HG03039 (cell line): ENCODE data around the gene NRN1L.

Experiments
- ATAC-seq: cut with Tn5 transposase; IDR thresholded peaks from one replicate; pipeline ENCODE4 v1.9.1; 2021; ENCODE audit warnings: mild to moderate bottlenecking, moderate library complexity; ENCODE audit not compliant: unreplicated experiment

NRN1L gene

DNA sequence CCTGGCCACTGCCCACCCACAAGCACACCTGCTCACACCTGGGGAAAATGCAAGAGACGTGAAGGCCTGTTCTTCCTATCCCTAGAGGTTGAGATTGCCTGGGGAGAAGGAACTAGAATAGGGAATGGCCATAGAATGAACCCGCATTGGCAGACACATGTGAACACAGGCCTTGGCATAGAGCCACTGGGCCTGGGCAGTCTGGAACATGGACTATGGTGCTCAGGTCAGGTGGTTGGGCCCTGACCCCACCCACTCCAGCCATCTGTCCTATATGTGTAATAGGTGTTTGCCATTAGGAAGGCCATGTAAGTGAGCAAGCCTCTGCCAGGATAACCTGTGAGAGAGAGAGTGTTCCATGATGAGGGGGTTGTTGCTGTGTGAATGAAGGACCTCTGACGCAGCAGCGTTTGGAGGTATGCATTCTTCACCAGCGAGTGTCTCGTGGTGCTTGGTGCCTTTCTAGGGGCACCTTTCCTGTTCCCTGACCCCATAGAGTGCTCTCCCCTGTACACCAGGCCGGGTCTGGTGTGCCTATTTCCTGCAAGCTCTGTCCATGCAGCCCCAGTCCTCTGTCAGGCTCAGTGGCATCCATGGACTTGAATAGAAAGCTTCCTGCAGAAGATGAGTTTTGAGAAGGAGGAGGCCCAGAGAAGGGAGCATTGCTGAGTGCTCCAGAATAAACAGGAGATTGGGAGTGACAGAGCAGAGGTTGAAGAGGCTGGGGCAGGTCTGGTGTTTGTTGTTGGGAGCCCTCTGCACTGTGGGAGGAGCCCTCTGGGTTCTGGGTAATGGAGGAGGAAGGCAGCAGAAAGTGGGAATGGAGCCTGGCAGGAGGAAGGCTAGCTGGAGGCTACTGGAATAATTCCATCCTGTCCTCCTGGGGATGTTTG lies 31.4 kb downstream of the NRN1L start:
- ATAC-seq: no peak

GRCh38 chr16:67917140-67917851 lies 32.6 kb downstream of the NRN1L start:
- ATAC-seq: no peak

DNA sequence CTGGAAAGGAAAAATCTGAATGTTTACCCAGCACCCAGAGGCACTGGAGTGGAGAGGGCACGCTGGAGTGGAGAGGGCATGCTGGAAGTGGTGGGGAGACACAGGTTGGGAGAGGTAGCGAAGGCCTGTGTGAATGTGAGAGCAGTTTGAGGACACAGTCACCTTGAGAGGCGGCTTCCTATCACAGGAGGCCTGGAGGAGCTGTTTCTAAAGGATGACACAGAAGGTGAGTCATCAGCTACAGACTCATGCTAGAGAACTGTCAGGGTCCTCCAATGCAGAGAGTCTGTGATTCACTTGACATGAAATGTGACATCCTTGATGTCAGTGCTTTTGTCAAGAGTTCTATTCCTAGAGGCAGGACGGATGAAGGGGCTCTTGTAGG lies 33.2 kb downstream of the NRN1L start:
- ATAC-seq: no peak

GRCh38 chr16:67919622-67920221 lies 35.0 kb downstream of the NRN1L start:
- ATAC-seq: no peak

GRCh38 chr16:67922221-67922620 lies 37.5 kb downstream of the NRN1L start:
- no peak for ATAC-seq

DNA sequence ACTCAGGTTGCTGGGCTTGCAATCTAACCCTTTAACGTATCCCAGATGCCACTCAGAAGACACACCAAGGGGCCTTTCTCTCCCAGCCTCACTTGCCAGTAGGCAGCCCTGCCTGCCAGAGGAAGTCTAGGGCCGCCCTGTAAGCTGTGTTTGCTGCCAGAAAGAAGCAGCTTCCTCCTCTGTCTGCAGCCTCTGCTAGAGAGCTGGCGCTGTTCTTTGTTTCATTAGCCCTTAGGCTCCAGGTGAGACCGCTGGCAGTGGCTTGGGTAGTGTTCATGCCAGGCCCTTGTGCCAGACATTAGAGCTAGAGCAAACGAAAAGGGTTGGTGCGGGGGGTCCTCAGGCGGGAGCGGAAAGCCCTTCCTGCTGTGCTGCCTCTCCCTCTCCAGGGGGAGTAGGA lies 38.1 kb downstream of the NRN1L start:
- no peak for ATAC-seq

DNA sequence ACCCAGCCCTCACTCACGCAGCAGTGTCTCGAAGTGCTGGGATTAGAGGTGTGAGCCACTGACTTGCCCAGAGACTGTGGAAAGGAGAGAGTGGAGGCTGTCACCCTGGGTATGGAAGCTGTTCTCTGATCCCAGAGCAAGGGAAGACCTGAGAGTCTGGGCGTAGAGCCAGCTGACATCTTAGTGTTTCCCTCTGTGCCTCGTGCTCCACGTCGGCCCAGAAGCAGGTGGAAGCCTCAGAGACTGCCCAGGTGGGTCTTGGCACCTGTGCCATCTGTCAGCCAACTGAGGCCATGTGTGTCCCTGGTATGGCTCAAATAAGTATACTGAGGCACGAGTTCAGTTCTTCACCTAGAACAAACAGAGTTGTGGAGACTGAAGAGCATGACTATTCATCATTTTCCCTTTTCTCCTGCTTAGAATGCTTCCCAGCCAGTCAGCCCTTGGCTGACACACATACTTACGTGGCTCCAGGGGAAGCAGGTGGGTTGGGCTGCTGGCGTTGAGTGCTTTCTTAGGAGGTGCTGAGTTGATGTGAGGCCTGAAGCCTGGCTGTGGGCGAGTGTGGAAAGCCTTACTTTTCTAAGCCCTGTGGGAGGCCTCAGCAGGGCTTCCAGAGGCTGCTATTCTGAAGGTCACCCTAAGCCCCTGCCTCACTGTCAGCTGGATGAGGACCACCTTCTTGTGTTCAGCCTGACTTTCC lies 38.9 kb downstream of the NRN1L start:
- no peak for ATAC-seq

DNA sequence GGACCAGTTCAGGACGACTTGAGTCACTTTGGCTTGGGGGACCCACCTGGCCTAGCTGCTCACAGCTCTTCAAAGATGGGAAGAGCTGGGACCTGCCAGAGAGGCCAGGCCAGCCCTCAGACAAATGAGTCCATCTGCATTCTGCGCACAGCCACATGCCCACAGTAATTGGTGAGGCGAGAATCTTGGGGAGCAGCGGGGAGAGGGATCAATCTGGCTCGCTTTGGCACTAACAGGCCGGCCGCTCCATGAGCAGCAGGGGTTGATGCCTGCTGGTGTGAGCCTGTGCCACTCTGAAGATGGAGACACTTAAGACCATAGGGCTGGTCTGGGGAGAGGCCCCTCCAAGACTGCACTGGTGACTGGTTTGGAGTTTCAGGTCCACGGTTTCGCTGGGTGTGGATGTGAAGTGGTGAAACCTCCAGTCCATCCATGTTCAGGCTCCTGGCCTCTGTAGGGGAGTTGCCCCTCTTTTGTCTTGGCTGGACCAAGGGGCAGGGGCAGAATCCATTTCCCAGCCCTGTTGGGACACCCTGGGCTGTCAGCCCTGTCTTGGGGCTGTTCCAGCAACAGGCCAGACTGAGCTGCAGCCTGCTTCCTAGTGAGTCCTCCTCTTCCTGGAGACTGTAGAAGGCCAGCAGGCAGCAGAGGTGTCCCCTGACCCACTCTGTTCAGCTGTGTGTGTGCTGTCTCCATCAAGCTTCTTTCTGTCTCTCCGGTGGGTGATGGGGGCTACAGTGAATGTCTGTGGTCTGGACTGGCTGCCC lies 39.6 kb downstream of the NRN1L start:
- no peak for ATAC-seq

GRCh38 chr16:67926181-67926750 lies 41.6 kb downstream of the NRN1L start:
- no peak for ATAC-seq

DNA sequence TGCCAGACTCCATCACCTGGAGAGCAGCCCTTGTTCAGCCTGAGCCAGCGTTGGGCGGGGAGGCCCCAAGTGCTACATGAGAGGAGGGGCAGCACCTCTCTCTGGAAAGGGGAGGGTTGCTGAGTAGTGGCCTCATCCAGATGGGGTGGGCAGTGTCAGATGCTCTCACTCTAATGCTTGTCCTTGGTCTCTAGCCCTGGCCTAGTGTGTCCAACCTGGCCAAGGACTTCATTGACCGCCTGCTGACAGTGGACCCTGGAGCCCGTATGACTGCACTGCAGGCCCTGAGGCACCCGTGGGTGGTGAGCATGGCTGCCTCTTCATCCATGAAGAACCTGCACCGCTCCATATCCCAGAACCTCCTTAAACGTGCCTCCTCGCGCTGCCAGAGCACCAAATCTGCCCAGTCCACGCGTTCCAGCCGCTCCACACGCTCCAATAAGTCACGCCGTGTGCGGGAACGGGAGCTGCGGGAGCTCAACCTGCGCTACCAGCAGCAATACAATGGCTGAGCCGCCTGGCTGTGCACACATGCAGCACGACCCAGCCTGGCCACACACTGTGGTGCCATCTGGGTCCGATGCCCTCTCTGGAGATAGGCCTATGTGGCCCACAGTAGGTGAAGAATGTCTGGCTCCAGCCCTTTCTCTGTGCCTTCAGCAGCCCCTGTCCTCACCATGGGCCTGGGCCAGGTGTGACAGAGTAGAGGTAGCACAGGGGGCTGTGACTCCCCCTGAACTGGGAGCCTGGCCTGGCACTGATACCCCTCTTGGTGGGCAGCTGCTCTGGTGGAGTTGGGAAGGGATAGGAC lies 42.7 kb downstream of the NRN1L start:
- no peak for ATAC-seq

- no peak for ATAC-seq
Observed at GRCh38 chr16:67928147-67928546, 43.5 kb downstream of the NRN1L start.

GRCh38 chr16:67928561-67929364 lies 44.1 kb downstream of the NRN1L start:
- no peak for ATAC-seq

GRCh38 chr16:67930191-67930590 lies 45.5 kb downstream of the NRN1L start:
- no peak for ATAC-seq

- ATAC-seq: no peak
Observed at GRCh38 chr16:67930678-67931211, 46.1 kb downstream of the NRN1L start.

DNA sequence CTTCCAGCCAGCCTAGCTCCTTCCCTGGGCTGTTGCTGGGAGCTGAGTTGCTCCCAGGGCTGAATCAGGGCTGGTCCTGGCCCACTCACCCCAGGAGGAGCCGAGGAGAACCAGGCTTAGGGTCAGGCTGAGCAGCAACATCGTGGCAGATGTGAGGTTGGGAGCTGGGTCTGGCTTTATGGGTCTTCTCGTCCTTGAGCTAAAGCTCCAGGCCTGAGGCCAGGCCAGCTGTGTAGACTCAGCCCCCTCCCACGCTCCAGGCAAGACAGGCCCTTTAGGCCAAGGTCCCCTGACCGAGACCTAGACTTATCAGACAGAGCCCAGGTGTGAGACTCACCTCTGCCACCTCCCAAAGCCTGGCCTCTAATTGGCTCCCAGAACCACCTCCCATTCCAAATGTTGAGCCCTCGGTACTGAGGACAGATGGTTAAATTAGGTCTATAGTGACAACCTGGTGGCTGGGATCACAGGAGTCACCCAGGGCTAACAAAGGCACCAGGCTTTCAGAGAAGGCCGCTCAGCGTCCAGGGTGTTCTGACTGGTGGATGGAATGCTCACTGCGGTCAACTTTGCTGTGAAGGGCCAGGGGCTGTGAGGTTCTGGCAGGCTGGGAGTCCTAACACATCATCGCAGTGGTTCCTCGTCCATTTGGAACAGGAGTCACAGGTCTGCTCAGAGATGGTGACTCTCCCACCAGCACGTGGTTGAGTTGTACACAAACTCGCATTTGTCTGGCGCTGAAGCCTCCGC lies 47.2 kb downstream of the NRN1L start, which contains the start of gene CTRL:
Gene CTRL (minus strand): TSS at position 151 of the 750 bp plus-strand sequence. CDS start 10 bp downstream, at position 141.
- ATAC-seq: no peak

GRCh38 chr16:67932462-67932840 lies 47.8 kb downstream of the NRN1L start:
- no peak for ATAC-seq

- no peak for ATAC-seq
Observed at GRCh38 chr16:67933805-67934204, 49.1 kb downstream of the NRN1L start.
